HG02610 (cell line): Measurements from ENCODE around the gene LPCAT1.
"Not testable (repeated sequence)": the region's sequence is repeated elsewhere in the genome, so short reads cannot be mapped to it uniquely, and the experiment has no call there.

Experiments used
- ATAC-seq: cut with Tn5 transposase; IDR thresholded peaks from one replicate; pipeline ENCODE4 v1.9.1; 2021; ENCODE audit warnings: mild to moderate bottlenecking, moderate library complexity; ENCODE audit not compliant: unreplicated experiment

The LPCAT1 gene

DNA sequence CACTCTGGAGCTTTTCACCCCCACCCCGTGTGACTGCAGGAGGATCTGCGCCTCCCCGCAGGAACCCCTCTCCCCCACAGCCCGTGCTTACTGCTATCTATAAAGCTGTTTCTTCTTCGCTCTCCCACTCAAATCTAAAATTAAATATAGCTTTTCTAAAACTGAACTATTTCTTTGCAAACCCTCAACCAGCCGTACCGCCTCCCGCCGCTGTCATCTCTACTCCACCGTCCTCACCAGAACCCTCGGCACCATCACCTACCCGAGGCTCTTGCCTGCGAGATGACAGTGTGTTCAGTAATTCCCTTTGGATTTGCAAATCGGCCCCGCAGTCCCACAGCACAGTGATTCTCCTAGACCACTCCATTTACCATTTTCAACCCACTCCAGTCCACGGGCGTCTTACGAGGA is 13.6 kb downstream of the LPCAT1 start:
- no peak for ATAC-seq

DNA sequence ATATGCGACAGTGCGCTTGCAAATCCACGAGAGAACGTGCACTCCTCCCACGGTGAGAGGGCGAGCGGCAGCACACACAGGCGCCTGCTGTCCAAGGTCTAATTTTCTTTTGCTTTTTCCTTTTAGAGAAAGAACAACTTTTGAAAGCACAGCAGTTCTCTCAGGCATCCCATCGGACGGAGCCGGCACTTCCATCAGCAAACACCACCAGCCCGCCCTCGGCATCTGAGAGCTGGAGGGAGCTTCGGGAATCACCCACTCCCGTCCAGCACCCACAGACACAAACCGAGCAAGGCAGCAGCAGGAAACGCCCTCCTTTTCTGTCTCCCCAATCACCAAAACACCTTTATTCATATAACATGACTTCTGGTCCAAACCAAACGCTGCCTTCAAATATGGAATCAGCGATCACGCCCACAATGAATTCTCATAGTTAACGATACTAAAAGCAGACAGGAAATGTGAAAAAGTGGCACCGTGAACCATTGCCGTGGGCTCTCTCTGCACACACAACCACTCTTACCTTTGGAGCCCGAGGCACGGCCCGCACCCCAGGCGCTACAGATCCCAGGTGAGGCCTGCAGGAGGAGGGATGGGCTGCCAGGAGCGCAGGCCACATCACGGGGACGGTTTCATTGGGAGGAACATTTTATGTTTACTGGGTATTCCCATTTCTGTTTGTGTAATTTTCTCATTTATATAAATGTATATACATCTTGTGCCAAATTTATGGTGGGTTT is 14.2 kb downstream of the LPCAT1 start:
- ATAC-seq: no peak

DNA sequence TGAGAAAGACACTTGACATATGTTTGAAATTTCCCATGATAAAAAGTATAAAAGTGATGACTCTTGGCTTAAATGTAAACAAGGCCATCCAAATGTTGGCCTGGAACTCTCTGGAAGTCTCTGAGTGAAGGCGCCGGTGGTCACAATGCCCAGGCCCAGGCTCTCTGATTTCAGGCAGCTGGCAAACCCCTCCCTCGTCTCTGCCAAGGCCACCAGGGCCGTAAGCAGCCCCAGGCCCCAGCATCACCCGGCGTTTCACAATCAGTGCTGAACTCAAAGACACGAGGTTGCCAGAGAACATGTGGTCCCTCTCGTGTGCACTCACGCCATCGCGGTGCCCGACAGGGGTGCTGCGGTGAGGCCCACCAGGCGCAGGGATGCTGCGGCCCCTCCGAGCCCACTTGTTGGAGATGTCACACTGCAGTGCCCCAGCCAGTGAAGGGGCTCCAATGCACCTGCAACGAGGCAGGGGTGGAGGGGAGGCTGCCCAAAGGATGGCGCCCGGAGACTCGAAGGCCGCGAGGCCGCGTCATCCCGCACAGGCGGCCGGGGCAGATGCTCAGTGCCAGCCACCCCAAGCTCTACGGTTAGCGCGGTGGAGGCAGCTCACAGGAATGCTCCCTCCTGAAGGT is 15.0 kb downstream of the LPCAT1 start:
- no peak for ATAC-seq

DNA sequence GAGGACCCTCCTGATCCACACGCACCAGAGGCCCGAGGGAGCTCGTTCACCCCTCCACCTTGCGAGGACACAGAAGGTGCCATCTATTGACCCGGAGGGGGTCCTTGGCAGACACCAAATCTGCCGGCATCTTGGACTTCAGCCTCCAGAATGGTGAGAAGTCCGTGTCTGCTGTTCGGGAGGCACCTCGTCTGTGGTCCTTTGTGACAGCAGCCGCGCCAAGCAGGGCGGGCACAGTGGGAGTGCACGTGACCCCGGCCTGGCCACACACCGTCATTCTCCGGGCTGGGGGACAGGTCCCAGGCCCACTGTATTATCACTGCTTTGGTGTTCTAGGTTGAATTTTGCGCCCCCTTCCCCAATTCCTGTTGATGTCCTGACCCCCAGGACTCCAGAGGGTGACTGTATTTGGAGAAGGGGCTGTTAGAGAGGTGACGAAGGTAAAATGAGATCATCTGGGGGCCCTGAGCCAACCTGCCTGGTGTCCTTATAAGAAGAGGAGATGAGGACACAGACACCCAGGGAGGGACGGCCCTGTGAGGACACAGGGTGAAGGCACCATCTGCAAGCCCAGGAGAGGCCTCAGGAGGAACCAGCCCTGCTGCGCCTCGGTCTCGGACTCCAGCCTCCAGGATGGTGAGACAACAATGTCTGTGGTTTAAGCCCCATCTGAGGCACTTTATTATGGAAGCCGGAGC is 15.7 kb downstream of the LPCAT1 start:
- no peak for ATAC-seq

DNA sequence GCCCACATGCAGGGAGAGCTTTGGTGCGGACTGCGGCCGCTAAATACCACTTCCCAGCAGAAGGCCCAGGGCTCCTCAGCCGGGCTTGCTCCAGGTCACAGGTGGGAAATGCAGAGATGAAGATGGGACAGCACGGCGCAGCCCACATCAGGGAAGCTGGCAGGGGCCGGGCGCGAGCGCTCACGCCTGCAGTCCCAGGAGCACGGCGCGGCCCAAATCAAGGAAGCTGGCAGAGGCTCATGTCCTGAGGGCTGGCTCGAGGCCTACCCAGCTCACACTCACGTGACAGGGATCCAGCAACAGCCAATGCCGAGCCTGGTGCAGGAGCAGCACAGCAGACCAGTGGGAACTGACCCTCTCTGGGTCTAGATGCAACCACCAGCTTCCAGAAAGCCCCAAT is 16.3 kb downstream of the LPCAT1 start:
- ATAC-seq: no peak

DNA sequence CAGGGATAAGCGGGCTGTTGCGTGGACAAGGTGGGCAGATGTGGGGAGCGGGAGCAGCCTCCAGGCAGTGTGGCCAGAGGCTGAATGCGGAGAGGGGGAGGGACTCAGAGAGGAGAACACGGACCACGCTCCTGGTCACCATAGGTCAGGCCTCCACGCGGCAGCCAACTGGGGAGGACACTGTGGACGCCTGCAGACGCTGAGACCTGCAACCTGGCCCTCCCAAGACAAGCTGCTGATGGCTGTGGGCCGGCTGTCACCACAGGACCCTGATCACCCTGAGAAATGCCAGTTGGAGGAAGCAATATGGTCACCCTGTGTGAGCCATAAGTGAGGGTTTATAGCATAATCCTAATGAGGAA is 16.8 kb downstream of the LPCAT1 start:
- ATAC-seq: no peak

DNA sequence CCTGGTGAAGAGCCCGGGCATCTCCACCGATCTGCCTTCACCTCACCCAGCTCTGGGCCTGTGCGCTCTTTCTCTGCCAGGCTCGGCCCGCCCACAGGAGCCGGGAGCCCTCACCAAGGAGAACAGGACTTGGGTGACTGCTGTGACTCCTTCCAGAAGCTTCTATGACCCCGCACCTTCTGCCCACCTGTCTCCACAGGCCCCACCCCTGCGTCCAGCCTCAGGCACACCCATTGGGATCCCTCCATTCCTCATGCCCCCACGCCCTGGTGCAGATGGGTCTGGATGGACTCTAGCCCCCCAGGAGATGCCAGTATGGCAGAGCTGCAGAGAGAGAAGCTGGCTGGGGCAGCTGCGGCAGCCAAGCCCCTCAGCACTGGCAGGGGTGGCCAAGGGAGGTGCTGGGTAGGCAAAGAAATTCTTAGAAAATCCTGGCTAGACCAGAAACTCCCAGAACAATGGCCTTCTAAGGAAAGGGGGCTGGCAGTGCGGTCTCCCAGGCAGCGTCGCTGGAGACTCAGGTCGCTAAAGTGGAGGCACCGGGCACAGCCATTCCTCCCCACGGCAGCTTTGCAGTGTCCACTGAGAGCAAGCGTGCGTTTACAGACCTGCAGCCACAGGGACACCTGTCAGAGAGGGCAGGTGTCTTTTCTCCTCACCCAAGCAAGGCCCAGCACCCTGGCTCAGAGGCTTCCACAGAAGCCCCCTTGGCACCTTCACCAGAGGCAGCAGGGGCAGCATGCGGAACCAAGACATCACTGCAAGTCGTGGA is 17.3 kb downstream of the LPCAT1 start:
- ATAC-seq: no peak

DNA sequence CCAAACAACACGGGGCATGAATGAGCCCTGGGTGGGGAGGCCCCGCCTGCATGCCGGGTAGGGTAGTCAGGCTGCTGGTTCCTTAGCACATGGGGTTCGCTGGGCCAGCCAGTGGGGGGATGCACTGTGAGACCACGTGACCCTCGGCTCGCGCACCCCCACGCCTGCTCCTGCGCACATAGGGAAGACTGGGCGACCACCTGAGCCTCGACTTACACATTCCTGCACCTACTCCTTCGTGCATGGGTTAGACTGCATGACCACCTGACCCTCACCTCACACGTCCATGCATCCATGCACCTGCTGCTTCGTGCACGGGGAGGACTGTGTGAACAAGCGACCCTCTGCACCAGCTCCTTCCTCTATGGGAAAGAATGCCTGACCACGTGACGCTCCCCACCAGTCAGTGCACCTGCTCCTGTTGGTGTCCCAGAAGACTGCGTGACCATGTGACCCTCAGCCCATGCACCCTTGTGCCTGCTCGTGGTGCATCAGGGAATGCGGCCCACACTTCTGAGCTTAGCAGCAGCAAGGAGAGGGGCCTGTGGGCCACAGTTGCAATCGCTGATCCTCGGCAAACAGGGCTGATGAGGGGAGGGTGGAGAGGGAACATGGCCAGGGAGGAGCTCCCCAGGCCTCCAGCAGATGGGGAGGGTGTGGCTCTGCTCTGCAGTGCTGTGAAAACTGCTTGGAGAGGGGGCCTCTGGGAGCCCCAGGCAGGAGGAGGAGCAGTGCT is 18.1 kb downstream of the LPCAT1 start:
- ATAC-seq: no peak

DNA sequence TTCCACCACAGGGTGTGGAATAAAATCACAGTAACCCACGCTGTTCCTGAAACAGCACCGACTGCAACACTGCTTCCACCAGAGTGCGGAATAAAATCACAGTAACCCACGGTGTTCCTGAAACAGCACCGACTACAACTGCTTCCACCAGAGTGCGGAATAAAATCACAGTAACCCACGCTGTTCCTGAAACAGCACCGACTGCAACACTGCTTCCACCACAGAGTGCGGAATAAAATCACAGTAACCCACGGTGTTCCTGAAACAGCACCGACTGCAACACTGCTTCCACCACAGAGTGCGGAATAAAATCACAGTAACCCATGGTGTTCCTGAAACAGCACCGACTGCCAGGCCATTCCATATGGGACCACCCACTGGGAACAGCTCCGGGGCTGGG is 18.7 kb downstream of the LPCAT1 start:
- not testable (repeated sequence) for ATAC-seq

DNA sequence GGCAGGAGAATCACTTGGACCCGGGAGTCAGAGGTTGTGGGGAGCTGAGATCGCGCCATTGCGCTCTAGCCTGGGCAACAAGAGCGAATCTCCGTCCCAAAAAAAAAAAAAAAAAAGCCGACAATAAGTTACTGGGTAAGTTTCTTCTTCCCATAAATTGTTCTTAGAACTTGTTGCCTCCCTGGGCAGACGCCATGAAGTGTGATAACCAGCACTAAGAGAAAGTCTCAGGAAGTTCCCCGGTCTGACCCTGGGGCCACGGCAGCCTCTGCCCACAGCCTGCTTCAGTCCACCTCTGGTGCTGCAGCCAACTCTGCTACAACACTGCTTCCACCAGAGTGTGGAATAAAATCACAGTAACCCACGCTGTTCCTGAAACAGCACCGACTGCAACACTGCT is 19.1 kb downstream of the LPCAT1 start:
- ATAC-seq: no peak

DNA sequence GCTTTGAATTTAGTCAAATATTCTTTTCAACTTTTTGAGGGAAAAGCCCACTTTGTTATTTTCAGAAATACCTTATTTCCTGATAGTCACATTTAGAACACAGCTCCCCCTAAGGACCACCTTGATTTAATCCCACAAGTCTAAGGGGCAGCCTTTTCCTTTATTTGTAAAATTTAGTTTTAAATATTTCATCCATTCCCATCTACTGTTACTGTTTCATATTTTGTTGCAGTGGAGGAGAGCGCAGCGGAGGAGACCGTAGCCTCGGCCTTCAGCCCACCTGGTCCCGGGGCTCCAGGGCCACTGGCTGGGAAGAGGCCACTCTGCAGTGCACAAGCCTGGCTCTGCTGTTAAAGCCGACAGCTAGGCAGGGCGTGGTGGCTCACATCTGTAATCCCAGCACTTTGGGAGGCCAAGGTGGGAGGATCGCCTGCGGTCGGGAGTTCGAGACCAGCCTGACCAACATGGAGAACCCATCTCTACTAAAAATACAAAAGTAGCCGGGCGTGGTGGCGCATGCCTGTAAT is 19.6 kb downstream of the LPCAT1 start:
- peak; percentile 11 for ATAC-seq

DNA sequence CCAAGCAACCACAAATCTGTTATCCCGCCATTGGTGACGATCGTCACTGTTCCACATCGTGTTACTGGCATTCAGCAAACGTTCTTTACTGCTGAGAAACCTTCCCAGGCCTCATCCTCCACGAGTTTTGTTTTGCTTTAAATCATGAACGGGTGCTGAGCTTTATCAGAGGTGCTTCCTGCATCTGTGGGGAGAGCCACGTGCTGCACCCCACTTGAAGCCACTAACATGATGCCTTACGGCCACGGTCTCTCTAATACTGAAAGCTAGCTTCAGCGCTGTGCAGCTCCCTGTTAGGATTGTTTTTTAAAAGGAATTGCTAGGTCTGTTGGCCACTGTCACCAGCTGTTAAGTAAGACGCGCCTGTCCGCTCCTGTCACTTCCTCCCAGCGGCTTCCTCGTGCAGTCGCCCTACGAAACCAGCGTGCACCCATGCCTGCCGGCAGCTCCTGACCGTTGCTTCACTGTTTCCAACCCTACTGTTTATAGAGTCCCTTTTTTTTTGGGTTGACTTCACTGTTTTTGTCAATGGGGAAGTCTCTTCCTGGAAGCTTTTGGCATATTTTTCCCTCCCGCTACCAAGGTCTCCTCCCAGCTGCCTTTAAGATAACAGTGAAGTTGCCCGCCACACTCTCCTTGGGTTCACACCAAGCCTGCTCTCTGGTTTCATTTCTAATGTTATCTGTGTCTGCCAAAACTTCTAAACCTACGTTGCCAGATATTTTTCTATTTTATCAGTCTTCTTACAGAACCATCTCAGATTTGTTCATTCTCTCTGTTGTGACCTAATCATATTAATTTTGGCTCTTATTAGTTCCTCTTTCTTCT is 20.3 kb downstream of the LPCAT1 start:
- peak; percentile 29 for ATAC-seq

DNA sequence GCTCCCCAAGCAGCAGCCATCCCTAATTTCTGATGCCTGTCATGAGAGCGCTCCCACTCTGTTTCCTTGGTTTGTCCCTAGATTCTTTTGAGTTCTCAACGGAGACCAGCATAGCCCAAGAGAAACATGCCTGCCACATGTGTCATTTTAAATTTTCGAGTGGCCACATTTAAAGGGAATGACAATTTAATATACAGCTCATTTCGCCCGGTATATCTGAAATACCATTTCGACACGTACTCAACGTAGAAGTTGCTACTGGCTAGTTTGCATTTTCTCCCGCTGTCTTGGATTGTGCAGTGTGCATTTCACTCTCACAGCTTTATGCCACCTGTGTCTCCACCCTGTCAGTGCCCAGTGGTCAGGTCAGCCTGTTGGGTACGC is 21.0 kb downstream of the LPCAT1 start:
- ATAC-seq: no peak

DNA sequence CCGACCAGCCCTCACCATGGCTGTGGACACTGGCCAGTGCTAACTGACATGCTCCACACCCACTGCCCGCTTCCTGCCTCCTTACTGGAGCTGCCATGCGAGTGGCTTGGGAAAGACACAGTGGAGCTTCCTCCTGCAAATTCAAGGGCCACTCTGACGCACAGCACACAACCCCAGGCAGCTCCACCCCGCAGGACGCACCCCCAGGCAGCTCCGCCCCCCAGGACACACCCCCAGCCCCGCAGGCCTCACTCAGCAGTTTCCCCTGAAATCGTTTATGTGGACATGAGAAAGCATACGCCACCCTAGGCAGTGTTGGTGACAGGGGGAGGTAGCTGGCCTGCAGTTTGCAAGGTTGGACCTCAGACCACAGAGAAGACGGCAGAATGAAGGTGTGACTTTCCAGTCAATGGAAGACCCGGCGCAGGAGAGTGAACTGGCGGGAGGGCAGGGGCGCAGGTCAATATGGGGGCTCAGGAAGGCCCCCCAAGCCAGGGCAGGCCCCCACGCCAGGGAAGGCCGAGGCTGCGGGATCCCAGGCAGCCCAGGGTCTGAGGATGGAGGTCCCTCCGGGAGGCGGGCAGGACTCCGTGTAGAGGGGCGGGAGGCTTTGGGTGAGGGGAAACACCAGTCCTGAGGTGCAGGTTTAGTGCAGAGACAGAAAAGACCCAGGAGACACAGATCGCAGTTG is 21.6 kb downstream of the LPCAT1 start:
- ATAC-seq: no peak

DNA sequence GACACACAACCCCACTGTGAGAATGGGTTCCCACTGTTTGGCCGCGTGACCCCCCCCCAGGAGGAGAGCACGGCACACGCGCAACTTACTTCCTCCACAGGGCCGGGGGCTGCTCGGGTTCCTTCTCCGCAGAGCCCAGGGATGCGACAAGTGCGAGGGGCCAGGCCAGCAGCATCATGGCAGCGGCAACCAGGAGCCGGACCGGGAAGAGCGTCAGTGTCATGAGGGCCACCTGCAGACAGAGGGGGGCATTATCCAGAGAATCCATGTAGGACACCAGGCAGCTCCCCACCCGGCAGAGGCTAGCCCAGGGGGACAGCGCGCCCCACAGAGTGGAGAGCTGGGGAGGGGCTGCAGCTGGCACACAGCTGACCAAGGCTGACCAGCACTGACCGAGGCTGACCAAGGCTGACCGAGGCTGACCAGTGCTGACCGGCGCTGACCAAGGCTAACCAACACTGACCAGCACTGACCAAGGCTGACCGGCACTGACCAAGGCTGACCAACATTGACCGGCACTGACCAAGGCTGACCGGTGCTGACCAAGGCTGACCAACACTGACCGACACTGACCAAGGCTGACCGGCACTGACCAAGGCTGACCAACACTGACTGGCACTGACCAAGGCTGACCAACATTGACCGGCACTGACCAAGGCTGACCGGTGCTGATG is 22.3 kb downstream of the LPCAT1 start:
- no peak for ATAC-seq

DNA sequence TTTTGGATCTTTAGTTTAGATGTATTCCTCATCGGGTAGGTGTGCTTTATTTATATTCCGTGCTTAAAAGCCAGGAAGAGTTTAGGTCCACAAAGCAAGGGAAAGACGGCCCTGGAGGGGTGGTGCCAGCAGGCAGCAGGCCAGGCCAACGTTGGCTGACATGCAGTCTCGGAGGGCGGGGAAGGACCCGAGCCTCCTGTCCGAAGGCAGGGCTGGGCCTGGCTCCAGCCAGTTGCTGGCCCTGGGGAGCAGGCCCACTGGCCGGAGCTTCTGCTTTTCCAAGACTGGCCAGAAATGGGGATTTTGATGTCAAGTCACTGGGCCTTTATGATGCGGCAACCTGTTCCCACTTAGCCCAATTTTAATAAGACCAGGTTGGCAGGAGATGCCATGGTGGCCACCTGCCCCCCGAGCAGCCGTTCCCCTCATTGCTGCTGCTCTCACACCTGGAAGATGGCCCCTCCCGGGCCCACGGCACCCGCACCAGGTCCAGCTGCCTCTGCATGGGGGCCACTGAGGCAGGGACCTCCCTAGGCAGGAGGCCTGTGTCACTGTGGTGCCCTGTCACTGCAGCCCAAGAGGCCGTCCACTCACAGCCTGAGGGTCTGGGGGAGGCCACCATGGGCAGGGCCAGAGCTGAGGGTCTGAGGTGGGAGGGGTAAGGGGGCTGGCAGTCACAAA is 23.2 kb downstream of the LPCAT1 start:
- ATAC-seq: no peak

DNA sequence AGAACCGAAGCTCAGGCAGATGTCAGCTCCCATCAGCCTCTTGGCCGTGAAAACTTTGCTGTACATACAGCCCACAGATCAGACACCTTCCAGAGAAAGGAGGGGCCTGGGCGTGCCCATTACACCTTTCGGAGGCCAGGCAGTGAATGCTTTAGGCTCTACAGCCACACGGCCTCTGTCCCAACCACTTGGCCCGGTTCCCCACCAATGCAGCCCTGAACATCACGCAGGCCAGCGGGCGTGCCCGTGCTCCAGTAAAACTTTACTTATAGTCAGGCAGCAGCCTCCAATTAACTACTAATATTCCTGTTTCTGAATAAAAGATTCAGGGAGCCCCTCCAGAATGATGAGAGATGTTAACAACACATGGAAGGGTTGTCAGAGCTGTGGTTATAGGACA is 23.9 kb downstream of the LPCAT1 start:
- ATAC-seq: no peak
